ENCODE data around the gene LAMB1.

The LAMB1 gene

DNA sequence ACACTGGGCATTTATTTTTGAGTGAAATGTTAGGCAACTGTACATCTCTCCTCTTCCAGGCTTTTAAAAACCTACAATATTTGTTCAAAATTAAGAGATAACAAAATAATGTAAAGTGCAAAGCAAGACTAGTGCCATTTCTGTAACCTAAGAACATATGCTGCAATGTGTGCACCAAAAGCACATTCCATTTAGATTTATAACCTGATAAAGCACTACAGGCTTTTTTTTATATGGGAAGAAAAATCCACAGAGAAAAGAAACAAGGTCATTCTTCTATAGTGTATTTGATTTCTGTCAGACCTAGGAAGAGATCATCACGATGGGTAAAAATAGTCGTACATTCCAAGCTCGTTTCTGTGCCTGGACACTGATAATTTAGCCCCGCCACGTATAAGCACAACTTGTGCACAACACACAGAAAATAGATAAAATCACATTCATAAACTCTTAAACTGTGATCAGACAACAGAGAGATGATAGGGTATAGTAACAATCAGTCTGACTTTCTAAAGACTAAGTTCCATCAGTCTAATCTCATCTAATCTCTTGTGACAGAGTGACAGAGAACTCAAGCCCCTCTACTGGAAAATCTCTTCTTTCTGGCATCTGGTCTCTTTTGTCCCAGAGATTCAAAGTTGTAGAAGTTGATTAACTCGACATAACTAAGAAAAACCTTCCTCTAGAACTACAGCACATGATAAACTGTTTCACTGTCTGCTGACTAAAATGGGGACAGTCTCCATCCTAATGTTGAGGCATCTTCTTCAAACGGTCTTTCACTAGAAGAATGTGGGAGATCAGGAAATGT, 6.7 kb downstream of the LAMB1 start:
- DNase-seq: no peak

GRCh38 chr7:107995184-107996071, 7.5 kb downstream of the LAMB1 start:
- DNase-seq: no peak

DNA sequence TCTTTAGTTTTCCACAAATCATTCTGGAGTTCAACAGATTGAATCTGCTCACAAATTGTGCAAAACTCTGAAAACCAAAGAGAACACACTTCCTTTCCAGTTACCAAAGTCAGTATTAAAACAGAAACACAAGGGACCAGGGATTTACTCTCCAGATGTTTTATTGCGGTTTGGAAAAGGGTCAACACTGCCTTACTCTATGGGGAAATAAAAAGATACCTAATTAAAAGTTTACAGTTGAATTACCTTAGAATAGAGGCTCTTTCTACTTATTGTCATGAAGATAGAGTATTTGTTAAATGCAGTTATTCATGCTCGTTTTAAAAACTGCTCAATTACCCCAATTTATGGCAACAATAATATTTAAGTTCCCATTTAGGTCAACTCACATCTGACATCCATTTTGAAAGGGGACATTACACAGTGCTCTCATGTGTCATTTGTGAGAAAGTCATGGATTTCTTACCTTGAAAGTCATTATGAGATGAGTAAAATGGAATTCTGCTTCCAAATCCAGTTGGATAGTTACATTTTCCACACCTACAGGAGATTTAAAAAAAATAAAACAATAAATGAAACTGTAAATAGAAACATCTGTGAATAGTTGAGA, 8.4 kb downstream of the LAMB1 start:
- no peak for DNase-seq

DNA sequence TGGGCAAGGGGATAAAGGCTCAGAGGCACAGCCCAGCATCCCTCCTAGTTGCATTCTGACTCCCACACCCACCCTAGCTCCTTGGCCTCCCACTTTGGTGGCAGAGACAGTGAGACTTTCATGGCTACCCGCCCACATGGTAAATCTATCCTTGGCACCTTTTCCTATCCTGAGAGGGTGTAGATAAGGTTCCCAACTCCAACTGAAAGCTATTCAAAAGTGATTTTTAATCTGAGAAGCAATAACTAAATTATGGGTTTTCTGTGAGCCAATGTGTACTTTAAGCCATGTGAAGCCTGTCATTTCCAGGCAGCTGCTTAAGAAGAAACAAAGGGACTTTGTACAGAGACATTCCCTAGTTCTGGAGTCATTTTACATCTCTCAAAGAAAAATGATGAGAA, 9.1 kb downstream of the LAMB1 start:
- DNase-seq: no peak

GRCh38 chr7:107989618-107990373, 13.2 kb downstream of the LAMB1 start:
- no peak for DNase-seq

DNA sequence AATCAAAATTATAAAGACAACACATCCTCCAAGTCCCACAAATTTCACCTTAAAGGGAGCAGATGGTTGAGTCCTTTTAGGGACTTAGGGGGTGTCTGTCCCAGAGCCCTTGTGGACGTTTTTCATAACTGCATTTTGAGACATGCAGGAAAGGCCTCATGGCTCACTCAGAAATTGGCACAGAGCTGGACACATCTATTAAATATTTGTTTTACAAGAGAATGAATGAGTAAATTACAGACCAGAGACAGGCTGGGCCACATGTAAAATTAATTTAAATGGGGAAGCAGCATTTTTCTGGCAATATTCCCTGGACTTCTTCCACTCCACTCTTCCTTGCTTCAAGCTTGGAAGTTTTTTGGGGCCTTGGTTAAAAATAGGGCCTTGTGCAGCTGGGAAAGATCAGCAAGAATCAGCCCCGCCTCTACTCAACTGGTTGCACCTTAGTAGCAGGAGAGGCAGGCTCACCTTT, 20.0 kb downstream of the LAMB1 start:
- DNase-seq: no peak

DNA sequence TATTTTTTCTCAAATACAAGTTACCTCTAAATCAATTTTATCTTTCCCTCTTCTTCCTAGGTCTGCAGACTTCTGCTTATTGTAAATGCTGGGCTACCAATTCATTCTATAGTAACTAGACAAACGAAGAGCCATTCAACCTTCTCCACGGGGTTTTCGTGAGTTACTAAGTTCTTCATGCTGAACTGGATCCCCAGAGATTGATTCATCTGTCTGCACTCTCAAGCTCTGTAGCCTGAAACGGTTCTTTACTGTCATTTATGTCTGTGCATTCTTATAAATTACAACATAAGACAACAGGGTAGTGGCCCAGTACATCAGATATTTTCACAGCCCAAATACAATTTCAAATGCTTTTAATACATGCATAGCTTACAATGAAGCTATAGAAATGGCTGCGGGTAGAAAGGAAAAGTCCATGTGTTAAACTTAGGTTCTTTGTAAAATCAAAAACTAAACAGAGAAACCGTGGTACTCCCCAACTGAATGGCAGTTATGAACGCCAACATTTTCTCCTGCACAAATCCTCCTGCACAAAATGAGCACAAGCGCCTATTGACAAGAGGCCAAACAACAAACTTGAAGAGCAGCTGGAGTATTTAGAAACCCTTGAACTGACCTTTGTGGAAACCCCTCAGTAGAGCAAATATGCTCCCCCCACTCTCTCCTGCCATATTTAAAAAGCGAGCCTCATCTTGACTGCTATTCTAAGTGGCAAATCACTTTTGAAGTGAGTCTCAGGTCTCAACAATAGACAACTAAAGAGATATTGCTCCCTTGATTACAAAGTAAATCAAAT, 20.7 kb downstream of the LAMB1 start:
- DNase-seq: no peak

DNA sequence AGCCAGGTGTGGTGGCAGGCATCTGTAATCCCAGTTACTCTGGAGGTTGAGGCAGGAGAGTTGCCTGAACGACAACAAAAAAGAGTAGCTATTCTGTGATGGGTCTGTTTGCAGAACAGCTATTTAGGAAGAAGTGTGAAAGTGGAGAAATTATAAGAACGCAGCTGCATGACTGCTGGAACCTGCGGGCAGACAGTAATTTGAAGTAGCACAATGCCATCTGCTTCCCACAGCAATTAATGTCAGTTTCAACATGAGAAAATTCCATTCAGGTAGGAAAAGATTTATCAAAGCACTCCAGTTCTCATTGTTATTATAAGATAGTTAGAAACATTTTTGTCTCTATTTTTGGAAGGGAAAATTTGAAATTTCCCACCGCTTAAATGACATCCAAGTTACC, 21.5 kb downstream of the LAMB1 start:
- DNase-seq: no peak

- no peak for DNase-seq
Observed at GRCh38 chr7:107980671-107981190, 22.2 kb downstream of the LAMB1 start.

- no peak for DNase-seq
Observed at GRCh38 chr7:107980171-107980570, 22.8 kb downstream of the LAMB1 start.

DNA sequence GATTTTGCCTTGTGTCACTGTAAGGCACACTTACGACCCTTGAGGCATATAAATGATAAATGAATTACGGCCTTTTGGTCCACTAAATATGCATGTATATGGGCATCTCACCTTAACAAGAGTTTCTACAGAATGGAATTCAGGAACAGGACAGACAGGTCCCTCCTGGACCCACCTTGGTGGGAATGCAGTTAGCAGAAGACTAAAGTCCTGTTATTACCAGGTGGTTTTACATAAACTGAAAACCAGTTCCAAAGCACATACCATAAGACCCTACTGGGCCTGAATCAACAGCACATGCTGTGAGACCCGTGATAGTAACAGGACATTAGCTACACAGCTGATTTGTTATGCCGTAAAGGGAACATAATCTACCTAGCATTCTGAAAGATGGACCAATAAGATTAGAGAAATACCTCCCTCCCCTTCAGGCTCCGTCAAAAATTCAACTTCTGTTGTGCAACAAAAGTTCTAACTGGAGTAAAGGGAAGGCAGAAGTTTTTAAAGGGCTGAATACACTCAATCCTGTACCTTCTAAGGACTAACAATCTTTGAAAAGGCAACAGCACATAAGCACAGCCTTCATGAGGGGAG, 24.0 kb downstream of the LAMB1 start:
- DNase-seq: no peak

- no peak for DNase-seq
Observed at GRCh38 chr7:107977048-107977447, 25.9 kb downstream of the LAMB1 start.

DNA sequence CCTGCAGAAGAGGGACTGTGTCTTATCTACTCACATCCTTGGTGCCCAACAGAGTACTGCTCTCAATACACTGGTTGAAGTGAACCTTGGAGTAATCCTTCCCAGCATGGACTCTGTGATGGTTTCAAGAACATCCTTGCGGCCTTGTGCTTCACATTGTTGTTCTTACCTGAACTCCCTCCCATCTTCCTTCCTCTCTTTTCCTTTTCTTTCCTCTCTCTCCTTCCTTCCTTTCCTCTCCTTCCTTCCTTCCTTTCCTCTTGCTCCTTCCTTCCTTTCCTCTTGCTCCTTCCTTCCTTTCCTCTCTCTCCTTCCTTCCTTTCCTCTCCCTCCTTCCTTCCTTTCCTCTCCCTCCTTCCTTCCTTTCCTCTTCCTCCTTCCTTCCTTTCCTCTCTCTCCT, 26.3 kb downstream of the LAMB1 start:
- DNase-seq: no peak

GRCh38 chr7:107975394-107976013, 27.5 kb downstream of the LAMB1 start:
- DNase-seq: no peak

- no peak for DNase-seq
Observed at GRCh38 chr7:107973861-107974260, 29.1 kb downstream of the LAMB1 start.

GRCh38 chr7:107972941-107973376, 30.0 kb downstream of the LAMB1 start:
- no peak for DNase-seq

- no peak for DNase-seq
Observed at GRCh38 chr7:107972075-107972482, 30.9 kb downstream of the LAMB1 start.

GRCh38 chr7:107971613-107972012, 31.3 kb downstream of the LAMB1 start:
- no peak for DNase-seq

DNA sequence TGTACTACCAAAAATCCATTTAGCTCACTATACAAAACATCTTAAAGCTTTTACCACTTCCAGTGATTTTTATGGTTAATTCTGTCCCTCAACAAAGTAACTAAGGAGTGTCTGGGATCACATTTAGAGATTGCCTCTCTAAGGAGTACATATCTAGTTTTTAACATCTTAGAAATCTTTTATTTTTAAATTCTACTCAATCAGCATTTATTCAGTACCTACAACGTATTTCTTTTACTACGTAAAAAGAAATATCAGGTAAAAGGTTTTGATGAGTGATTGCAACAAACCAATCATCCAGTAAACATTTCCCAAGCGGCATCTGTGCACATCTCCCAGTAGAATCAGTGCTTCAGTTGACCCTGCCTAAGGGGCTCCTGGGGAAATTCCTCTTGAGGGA, 31.9 kb downstream of the LAMB1 start:
- no peak for DNase-seq

DNA sequence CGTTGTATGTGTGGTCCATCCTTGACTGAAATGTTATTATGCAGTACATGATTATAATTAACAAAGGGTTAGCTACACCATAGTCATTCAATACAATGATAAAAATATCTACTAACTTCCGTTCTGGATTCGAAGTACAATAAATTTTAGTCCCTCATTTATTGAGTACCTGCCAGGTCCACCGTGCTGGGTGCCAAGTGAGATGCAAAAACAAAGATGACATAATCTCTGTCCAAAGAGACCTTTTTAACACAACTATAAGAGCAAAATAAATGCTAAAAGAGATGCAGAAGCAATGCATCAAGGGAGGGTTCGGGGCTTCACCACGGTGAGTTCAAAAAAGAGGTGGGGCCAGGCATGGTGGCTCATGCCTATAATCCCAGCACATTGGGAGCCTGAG, 33.1 kb downstream of the LAMB1 start:
- DNase-seq: no peak

DNA sequence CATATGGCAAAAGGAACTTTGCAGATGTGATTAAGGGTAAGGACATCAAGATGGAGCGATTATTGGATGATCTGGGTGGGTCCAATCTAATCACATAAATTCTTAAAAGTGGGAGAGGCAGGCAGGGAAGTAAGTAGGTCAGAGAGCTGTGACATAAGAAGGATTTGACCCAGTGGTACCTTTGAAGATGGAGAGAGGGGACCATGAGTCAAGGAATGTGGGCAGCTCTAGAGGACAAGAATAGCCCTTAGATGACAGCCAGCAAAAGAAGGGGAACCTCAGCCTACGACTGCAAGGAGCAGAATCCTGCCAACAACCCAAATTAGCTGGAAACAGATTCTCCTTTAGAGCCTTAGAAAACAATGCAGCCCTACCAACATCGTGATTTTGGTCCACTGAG, 34.5 kb downstream of the LAMB1 start:
- DNase-seq: no peak
